ENCODE measurements around the gene CEMP1. TPM values are rescaled to one million over a fixed set of nuclear protein-coding genes. Genes with fewer than 3 reads are reported as not detected.

CEMP1 gene
- total RNA-seq, 1 donor, result 0.27 TPM

GRCh38 chr16:2520784-2521531 is 10.2 kb downstream of the CEMP1 start:
- DNase-seq (ENCODE audit: low read depth in 2 of 3, low spot score in 2 of 3), result peak in 2 of 3 donors; percentile 63 to 74

- DNase-seq (ENCODE audit: low read depth in 2 of 3, low spot score in 2 of 3), result peak; percentile 87 to 91 (median 90)
Observed at GRCh38 chr16:2520097-2520783, 11.0 kb downstream of the CEMP1 start, which contains the start of gene AMDHD2. Gene AMDHD2 (plus strand): TSS chr16:2520371. CDS start chr16:2520459, 88 bp downstream.

- DNase-seq (ENCODE audit: low read depth in 2 of 3, low spot score in 2 of 3), result no peak
Observed at GRCh38 chr16:2519711-2520080, 11.5 kb downstream of the CEMP1 start.

- DNase-seq (ENCODE audit: low read depth in 2 of 3, low spot score in 2 of 3), result no peak
Observed at GRCh38 chr16:2518823-2519710, 12.1 kb downstream of the CEMP1 start.

- no peak for DNase-seq (ENCODE audit: low read depth in 2 of 3, low spot score in 2 of 3)
Observed at GRCh38 chr16:2517954-2518605, 13.1 kb downstream of the CEMP1 start.

- peak in 2 of 3 donors; percentile 67 to 83 for DNase-seq (ENCODE audit: low read depth in 2 of 3, low spot score in 2 of 3)
Observed at GRCh38 chr16:2516391-2517240, 14.6 kb downstream of the CEMP1 start.

- no peak for DNase-seq (ENCODE audit: low read depth in 2 of 3, low spot score in 2 of 3)
Observed at GRCh38 chr16:2515180-2515851, 15.9 kb downstream of the CEMP1 start.

- peak in 1 of 3 donors; percentile 40 for DNase-seq (ENCODE audit: low read depth in 2 of 3, low spot score in 2 of 3)
Observed at GRCh38 chr16:2514333-2515179, 16.7 kb downstream of the CEMP1 start.

GRCh38 chr16:2513405-2514332 is 17.5 kb downstream of the CEMP1 start, which contains the start of gene ATP6V0C:
Gene ATP6V0C (plus strand): TSS chr16:2513952. CDS start chr16:2514104, 152 bp downstream.
- DNase-seq (ENCODE audit: low read depth in 2 of 3, low spot score in 2 of 3), result peak; percentile 91 to 94 (median 91)

GRCh38 chr16:2512735-2513404 is 18.3 kb downstream of the CEMP1 start:
- DNase-seq (ENCODE audit: low read depth in 2 of 3, low spot score in 2 of 3), result peak in 2 of 3 donors; percentile 55 to 65

GRCh38 chr16:2511996-2512734 is 19.0 kb downstream of the CEMP1 start:
- DNase-seq (ENCODE audit: low read depth in 2 of 3, low spot score in 2 of 3), result no peak

- DNase-seq (ENCODE audit: low read depth in 2 of 3, low spot score in 2 of 3), result no peak
Observed at GRCh38 chr16:2511128-2511800, 19.9 kb downstream of the CEMP1 start.

- DNase-seq (ENCODE audit: low read depth in 2 of 3, low spot score in 2 of 3), result no peak
Observed at GRCh38 chr16:2508722-2509400, 22.3 kb downstream of the CEMP1 start.

GRCh38 chr16:2507665-2508064 is 23.5 kb downstream of the CEMP1 start:
- no peak for DNase-seq (ENCODE audit: low read depth in 2 of 3, low spot score in 2 of 3)
